Central memory CD4-positive, alpha-beta T cell (primary cell): ENCODE results near the gene GDF15.
"Not testable (repeated sequence)": the region's sequence is repeated elsewhere in the genome, so short reads cannot be mapped to it uniquely, and the experiment has no call there.

Experiments
- DNase-seq: peaks from one replicate; pipeline ENCODE4 v3.0.0; 2022

Gene GDF15

GRCh38 chr19:18392926-18393325 is 7.0 kb downstream of the GDF15 start:
- no peak for DNase-seq

- no peak for DNase-seq
Observed at GRCh38 chr19:18393836-18394235, 7.9 kb downstream of the GDF15 start.

- no peak for DNase-seq
Observed at GRCh38 chr19:18396471-18397241, 10.7 kb downstream of the GDF15 start.

- DNase-seq = no peak
Observed at GRCh38 chr19:18397242-18398202, 11.6 kb downstream of the GDF15 start, which contains the start of gene LRRC25. Gene LRRC25, minus strand, starts transcription at chr19:18397622. Its CDS starts 659 bp downstream, at chr19:18396963.

- no peak for DNase-seq
Observed at GRCh38 chr19:18399008-18399407, 13.1 kb downstream of the GDF15 start.

GRCh38 chr19:18401580-18402112 is 15.7 kb downstream of the GDF15 start:
- DNase-seq = no peak

- DNase-seq = not testable (repeated sequence)
Observed at GRCh38 chr19:18402455-18403248, 16.7 kb downstream of the GDF15 start.

- not testable (repeated sequence) for DNase-seq
Observed at GRCh38 chr19:18405754-18406153, 19.8 kb downstream of the GDF15 start.

GRCh38 chr19:18406749-18407148 is 20.8 kb downstream of the GDF15 start:
- DNase-seq = no peak

GRCh38 chr19:18408053-18408476 is 22.1 kb downstream of the GDF15 start:
- no peak for DNase-seq

- DNase-seq = no peak
Observed at GRCh38 chr19:18412610-18413239, 26.8 kb downstream of the GDF15 start.

GRCh38 chr19:18414504-18415177 is 28.7 kb downstream of the GDF15 start:
- DNase-seq = no peak

- no peak for DNase-seq
Observed at GRCh38 chr19:18415178-18415867, 29.4 kb downstream of the GDF15 start.

- DNase-seq = peak; percentile 67
Observed at GRCh38 chr19:18416778-18417249, 30.9 kb downstream of the GDF15 start.

- no peak for DNase-seq
Observed at GRCh38 chr19:18417250-18418028, 31.5 kb downstream of the GDF15 start.

GRCh38 chr19:18418029-18418482 is 32.1 kb downstream of the GDF15 start:
- no peak for DNase-seq

- peak; percentile 64 for DNase-seq
Observed at GRCh38 chr19:18418483-18419194, 32.7 kb downstream of the GDF15 start.

- peak; percentile 76 for DNase-seq
Observed at GRCh38 chr19:18419195-18419698, 33.3 kb downstream of the GDF15 start, which contains the start of gene SSBP4. Gene SSBP4, plus strand, starts transcription at chr19:18419398. Its CDS starts 251 bp downstream, at chr19:18419649.
